Endodermal cell (in vitro differentiated cells): ENCODE results near the gene CEACAM19. TPM values are rescaled to one million over a fixed set of nuclear protein-coding genes. Genes with fewer than 3 reads are reported as not detected.

Experiments
- DNase-seq: peaks from one replicate; pipeline ENCODE4 v3.0.0-alpha.2; 2017
- H3K27ac ChIP-seq: 2 replicates; pipeline ENCODE4 v1.5.1; 2013; ENCODE audit warnings: mild to moderate bottlenecking, low read depth, low read length, moderate library complexity
- H3K27me3 ChIP-seq: 2 replicates; pipeline ENCODE4 v1.6.1; 2013; ENCODE audit warnings: mild to moderate bottlenecking, low read length, moderate library complexity; ENCODE audit not compliant: insufficient read depth, control insufficient read depth, poor library complexity, severe bottlenecking
- H3K36me3 ChIP-seq: 2 replicates; pipeline ENCODE4 v1.7.0; 2013; ENCODE audit warnings: mild to moderate bottlenecking, low read length, moderate library complexity; ENCODE audit not compliant: control insufficient read depth, insufficient read depth
- H3K4me1 ChIP-seq: one replicate; pipeline ENCODE4 v1.7.0; 2013; ENCODE audit warnings: low read length; ENCODE audit not compliant: control insufficient read depth, insufficient read depth
- H3K4me3 ChIP-seq: 2 replicates; pipeline ENCODE4 v1.5.1; 2013; ENCODE audit warnings: mild to moderate bottlenecking, low read length, moderate library complexity
- H3K9ac ChIP-seq: 2 replicates; pipeline ENCODE4 v1.6.1; 2013; ENCODE audit warnings: mild to moderate bottlenecking, low read length, moderate library complexity; ENCODE audit not compliant: poor library complexity, severe bottlenecking; ENCODE audit errors: extremely low read depth
- H3K9me3 ChIP-seq: 2 replicates; pipeline ENCODE4 v1.6.1; 2013; ENCODE audit warnings: mild to moderate bottlenecking, low read length, moderate library complexity; ENCODE audit not compliant: control insufficient read depth
- H3K27ac Mint-ChIP-seq: 2 replicates; pipeline ENCODE4 v1.8.0; 2020; ENCODE audit warnings: mixed read lengths
- H3K27me3 Mint-ChIP-seq: 2 replicates; pipeline ENCODE4 v1.8.0; 2021; ENCODE audit warnings: mild to moderate bottlenecking, mixed read lengths; ENCODE audit not compliant: insufficient read depth
- H3K36me3 Mint-ChIP-seq: 2 replicates; pipeline ENCODE4 v1.8.0; 2020; ENCODE audit warnings: low read depth, mixed read lengths
- H3K4me1 Mint-ChIP-seq: 2 replicates; pipeline ENCODE4 v1.8.0; 2020; ENCODE audit warnings: mixed read lengths
- H3K4me3 Mint-ChIP-seq: 2 replicates; pipeline ENCODE4 v1.8.0; 2020; ENCODE audit warnings: mild to moderate bottlenecking, moderate library complexity, mixed read lengths
- H3K9me3 Mint-ChIP-seq: 2 replicates; pipeline ENCODE4 v1.8.0; 2020; ENCODE audit warnings: mild to moderate bottlenecking, mixed read lengths
- whole genome bisulfite sequencing, 2 experiments: methylation state at CpG; one replicate each; pipeline versions ENCODE4 v1.1.5 to v1.1.7; 2013; ENCODE audit warnings: missing lambda C conversion rate in 2 of 2, mixed read lengths in 1 of 2; ENCODE audit not compliant: insufficient coverage in 1 of 2, insufficient read length in 1 of 2; 5-methylcytosine and 5-hydroxymethylcytosine counted together
- total RNA-seq, 2 donors: library from RNA; stranded (reverse); fragmentation: NEBNext Ultra II Directional in 1 of 2; extraction: Animal tissue kit (Norgen Biotek cat#: 25700) in 1 of 2; gene quantifications; 2 replicates in 1 of 2; 3 replicates in 1 of 2; pipeline ENCODE4 v1.2.1, GENCODE V29; 2021
- TF ChIP-seq, protein P1 (sequence below): fragments of 200-600 bp; sonication (generic); conservative IDR thresholded peaks from 2 replicates; pipeline ENCODE4 v1.5.0; 2021; ENCODE audit warnings: antibody characterized with exemption, mild to moderate bottlenecking

Gene CEACAM19
- total RNA-seq, 2 donors from 2014 or later = 2.2 to 2.8 TPM

DNA sequence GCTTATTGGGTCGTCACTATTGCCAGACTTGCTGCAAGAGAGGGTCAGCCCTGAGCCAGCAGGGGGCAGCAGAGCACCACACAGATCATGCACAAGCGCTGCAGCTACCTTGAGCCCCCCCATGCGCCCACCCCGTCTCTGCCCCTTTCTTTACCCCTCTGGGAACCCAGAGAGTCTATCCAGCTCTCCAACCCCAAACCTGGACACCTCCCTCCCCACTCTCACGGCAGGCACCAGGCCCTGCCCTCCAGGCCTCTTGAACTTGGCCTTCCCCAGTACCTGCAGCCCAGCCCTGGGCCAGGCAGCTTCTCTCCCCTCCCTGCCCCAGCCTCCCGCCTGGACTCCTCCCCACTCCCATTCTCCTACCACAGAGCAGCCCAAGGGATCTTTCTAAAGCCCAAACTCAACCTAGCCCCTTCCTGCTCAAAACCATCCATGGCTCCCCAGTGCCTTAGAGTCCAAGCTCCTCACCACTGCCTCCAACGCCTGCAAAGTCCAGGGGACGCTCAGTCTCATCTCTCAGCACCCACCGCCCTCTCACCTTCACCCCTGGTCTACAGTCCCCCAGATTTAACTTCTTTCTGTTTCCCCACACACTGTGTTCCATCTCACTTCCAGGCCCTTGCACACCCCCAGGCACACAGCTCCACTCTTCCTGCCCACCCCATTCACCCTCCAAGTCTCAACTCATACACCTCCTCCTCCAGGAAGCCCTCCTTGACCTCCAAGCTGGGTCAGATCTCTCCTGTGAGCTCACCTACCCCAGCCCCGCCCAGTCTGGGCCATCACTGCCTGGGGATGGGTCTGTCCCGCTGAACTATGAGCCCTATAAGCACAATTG is 18.2 kb downstream of the CEACAM19 start:
- Mint-ChIP-seq H3K36me3 (no peaks in the 10 kb centered on the region), H3K9me3 (no peaks in the 10 kb centered on the region), H3K27ac (peak overlapping the region; percentile 26), H3K4me3 (no peak overlapping the region), H3K4me1 (peaks cover 8% of the 10 kb centered on the region), H3K27me3 (peaks cover 2% of the 10 kb centered on the region)
- Histone ChIP-seq H3K27ac (no peak overlapping the region), H3K9me3 (no peaks in the 10 kb centered on the region), H3K4me3 (no peak overlapping the region), H3K27me3 (no peaks in the 10 kb centered on the region), H3K36me3 (no peaks in the 10 kb centered on the region), H3K4me1 (no peaks in the 10 kb centered on the region), H3K9ac (no peak overlapping the region)
- peak; percentile 96 for DNase-seq
- TF ChIP-seq, protein P1, sequence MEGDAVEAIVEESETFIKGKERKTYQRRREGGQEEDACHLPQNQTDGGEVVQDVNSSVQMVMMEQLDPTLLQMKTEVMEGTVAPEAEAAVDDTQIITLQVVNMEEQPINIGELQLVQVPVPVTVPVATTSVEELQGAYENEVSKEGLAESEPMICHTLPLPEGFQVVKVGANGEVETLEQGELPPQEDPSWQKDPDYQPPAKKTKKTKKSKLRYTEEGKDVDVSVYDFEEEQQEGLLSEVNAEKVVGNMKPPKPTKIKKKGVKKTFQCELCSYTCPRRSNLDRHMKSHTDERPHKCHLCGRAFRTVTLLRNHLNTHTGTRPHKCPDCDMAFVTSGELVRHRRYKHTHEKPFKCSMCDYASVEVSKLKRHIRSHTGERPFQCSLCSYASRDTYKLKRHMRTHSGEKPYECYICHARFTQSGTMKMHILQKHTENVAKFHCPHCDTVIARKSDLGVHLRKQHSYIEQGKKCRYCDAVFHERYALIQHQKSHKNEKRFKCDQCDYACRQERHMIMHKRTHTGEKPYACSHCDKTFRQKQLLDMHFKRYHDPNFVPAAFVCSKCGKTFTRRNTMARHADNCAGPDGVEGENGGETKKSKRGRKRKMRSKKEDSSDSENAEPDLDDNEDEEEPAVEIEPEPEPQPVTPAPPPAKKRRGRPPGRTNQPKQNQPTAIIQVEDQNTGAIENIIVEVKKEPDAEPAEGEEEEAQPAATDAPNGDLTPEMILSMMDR = peak; percentile 99
- 46 to 68% methylated on average over 4 to 11 of the region's 11 CpGs for WGBS, 2 experiments

DNA sequence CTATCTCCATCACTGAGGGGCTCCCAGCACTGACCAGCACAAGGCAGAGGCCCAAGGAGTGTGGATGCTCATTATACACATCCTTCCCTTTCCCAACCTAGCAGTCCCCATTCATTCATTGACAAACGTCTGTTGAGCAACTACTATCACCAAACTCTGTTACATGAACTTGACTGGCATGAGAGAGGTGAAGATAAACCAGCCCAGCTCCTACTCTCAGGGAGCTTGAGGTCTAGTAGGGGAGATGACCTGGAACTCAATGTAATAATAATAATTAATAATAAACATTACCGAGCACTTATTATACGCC is 18.8 kb downstream of the CEACAM19 start:
- 95% methylated on average over 3 of the region's 3 CpGs; no CpG with 5 or more reads in 1 of the 2 experiments for WGBS, 2 experiments
- DNase-seq = no peak
- no peak overlapping the region for H3K4me3 Mint-ChIP-seq
- peaks cover 2% of the 10 kb centered on the region for H3K27me3 Mint-ChIP-seq
- no peak overlapping the region for H3K9ac ChIP-seq
- H3K27ac Mint-ChIP-seq = no peak overlapping the region
- no peaks in the 10 kb centered on the region for H3K36me3 ChIP-seq
- no peak overlapping the region for H3K4me3 ChIP-seq
- peaks cover 8% of the 10 kb centered on the region for H3K4me1 Mint-ChIP-seq
- no peaks in the 10 kb centered on the region for H3K4me1 ChIP-seq
- no peaks in the 10 kb centered on the region for H3K36me3 Mint-ChIP-seq
- no peaks in the 10 kb centered on the region for H3K27me3 ChIP-seq
- H3K27ac ChIP-seq = no peak overlapping the region
- no peaks in the 10 kb centered on the region for H3K9me3 Mint-ChIP-seq
- TF ChIP-seq, protein P1 = no peak
- no peaks in the 10 kb centered on the region for H3K9me3 ChIP-seq

DNA sequence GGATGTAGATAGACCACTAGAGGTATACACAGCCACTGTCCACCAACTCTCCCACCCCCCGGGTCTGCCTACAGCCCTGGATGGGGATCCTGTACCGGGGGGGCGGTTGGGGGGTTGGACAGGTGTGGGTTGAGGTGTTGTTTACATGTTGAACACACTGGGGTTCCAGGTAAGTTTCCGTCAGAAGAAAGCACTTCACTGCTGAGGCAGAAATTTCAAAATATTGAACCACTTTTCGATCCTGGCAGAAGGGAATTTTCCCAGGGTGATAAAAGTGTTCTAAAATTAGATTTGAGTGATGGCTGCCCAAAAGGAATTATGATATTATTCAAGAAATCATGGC is 21.1 kb downstream of the CEACAM19 start:
- H3K27me3 ChIP-seq = no peaks in the 10 kb centered on the region
- 93 to 95% methylated on average over 2 to 4 of the region's 5 CpGs for WGBS, 2 experiments
- Mint-ChIP-seq H3K9me3 (no peaks in the 10 kb centered on the region), H3K27ac (no peak overlapping the region), H3K4me1 (peaks cover 10% of the 10 kb centered on the region), H3K4me3 (no peak overlapping the region), H3K27me3 (peaks cover 2% of the 10 kb centered on the region), H3K36me3 (no peaks in the 10 kb centered on the region)
- TF ChIP-seq, protein P1 = no peak
- H3K27ac ChIP-seq = no peak overlapping the region
- H3K4me1 ChIP-seq = no peaks in the 10 kb centered on the region
- H3K9me3 ChIP-seq = no peaks in the 10 kb centered on the region
- H3K9ac ChIP-seq = no peak overlapping the region
- H3K4me3 ChIP-seq = no peak overlapping the region
- no peak for DNase-seq
- no peaks in the 10 kb centered on the region for H3K36me3 ChIP-seq
